HFF-Myc (cell line): ENCODE measurements around the gene STXBP4.

ENCODE experiments used
- DNase-seq: peaks from one replicate; pipeline ENCODE4 v3.0.0-alpha.2; 2011; ENCODE audit warnings: low read depth; ENCODE audit errors: extremely low read depth
- H3K4me3 ChIP-seq: replicated peaks from 2 replicates; pipeline ENCODE4 v1.5.1; 2011; ENCODE audit warnings: low read depth, mild to moderate bottlenecking, control low read depth, low read length
- TF ChIP-seq, protein P1 (sequence below): IDR thresholded peaks from 2 replicates; pipeline ENCODE4 v1.5.1; 2012; ENCODE audit warnings: mild to moderate bottlenecking, low read depth, low read length, control low read depth; ENCODE audit errors: missing control alignments

STXBP4 gene

DNA sequence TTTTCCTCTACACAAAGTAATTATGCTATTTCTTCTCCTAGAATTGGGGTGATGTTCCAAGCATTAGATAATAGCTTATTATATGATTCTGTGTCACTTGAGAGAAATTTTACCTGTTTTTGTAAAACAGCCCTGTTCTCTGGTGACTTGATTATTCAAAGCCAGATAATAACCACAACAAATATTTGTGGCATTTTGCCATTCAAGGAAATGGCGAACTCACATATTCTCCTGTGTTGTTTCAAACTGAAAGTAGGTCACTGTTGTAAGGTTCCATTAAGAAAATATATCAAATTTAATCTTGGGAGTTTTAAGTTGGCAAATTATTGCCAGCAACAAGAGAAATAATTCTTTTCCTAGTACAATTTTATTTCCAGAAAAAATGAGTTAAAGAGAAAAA, 124.8 kb downstream of the STXBP4 start:
- no peak for DNase-seq
- TF ChIP-seq, protein P1, sequence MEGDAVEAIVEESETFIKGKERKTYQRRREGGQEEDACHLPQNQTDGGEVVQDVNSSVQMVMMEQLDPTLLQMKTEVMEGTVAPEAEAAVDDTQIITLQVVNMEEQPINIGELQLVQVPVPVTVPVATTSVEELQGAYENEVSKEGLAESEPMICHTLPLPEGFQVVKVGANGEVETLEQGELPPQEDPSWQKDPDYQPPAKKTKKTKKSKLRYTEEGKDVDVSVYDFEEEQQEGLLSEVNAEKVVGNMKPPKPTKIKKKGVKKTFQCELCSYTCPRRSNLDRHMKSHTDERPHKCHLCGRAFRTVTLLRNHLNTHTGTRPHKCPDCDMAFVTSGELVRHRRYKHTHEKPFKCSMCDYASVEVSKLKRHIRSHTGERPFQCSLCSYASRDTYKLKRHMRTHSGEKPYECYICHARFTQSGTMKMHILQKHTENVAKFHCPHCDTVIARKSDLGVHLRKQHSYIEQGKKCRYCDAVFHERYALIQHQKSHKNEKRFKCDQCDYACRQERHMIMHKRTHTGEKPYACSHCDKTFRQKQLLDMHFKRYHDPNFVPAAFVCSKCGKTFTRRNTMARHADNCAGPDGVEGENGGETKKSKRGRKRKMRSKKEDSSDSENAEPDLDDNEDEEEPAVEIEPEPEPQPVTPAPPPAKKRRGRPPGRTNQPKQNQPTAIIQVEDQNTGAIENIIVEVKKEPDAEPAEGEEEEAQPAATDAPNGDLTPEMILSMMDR, result no peak
- H3K4me3 ChIP-seq, result no peak overlapping the region

DNA sequence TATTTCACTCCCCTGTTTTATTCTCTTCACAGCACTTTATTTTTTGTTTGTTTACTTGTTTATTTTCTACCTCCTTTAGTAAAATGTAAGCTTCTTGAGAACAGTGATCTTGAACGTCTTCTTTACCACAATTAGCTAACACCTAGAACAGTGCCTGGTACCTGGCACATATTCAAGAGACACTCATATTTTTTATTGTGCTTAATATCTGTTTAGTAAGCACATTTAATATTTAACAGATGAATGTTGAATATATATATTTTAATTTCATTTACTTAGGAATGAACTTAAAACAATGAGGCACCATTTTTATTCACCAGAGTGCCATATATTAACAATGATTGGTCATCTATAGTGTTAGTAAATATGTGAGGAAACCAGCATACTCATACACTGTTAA, 130.2 kb downstream of the STXBP4 start:
- no peak overlapping the region for H3K4me3 ChIP-seq
- TF ChIP-seq, protein P1, result no peak
- no peak for DNase-seq

DNA sequence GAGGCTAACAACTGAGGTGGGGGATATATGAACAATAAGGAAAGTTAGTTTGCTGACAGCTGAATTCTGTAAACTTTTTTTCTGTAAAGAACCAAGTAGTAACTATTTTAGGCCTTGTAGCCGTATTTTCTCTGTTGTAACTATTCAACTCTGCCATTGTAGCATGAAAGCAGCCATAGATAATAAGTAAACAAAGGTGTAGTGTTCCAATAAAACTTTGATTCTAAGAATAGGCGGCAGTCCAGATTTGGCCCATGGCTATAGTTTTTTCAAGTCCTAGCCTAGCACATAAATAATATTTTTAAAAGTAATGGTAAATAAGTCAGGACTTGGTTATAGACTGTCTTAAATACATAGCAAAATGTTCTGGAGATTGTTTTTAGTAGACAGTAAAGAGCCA, 142.0 kb downstream of the STXBP4 start:
- TF ChIP-seq, protein P1, result no peak
- no peak for DNase-seq
- H3K4me3 ChIP-seq, result no peak overlapping the region

DNA sequence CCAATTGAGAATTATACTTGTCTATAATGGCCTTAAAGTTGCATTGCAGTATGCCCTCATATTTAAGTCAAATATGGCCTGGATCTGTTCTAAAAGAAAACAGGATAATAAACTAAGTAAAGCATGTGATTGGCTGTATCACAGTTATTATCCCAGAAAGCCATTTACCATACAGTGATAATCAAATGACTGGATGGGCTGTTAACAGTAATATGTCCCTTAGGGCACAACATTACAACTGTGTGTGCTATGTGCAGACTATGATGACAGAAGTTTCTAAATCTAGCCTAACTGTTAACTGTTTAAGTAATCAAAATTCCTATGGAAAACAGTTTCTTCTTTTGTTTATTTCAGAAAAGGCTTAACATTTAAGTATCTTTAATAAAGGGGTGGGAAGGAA, 145.7 kb downstream of the STXBP4 start:
- H3K4me3 ChIP-seq, result no peak overlapping the region
- TF ChIP-seq, protein P1, result no peak
- DNase-seq, result no peak

DNA sequence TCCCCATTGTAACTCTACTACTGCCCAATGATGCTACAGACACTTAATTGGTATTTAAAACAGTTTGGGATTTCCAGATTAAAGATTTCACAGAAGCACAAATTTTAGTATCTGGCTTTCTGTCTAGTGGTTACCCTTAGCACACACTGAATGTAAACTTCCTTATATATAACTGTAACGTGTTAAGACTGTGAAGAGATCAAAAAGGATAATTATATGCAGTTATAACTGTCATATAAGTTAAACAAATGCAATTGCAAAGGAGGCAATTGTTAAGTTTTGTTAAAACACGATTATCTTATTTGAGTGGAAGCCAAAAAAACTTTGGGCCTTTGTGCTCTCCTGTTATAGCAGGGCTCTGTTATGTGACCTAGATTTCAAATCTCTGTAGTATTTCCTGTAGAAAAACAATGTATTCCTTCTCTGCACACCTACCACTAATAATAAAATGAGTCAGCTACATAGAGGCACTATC, 147.9 kb downstream of the STXBP4 start:
- no peak for DNase-seq
- no peak overlapping the region for H3K4me3 ChIP-seq
- TF ChIP-seq, protein P1, result no peak

DNA sequence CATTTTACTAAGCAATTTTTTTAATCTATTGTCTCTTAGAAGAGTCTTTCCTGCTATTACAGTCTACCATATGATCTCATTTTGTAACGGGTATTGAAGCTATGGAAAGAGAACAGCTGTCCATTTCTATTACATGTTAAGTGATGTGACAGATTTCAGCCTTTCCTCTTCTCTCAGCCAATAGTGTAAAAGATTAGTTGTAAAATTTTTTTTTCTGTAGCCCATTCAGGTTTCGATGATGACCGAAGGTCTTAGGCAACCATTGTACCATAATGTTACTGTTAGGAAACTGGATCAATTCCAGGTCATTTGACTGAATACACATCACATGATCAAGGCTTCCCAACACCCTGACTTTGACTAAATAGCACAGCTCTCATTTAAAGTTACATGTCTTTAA, 148.6 kb downstream of the STXBP4 start:
- H3K4me3 ChIP-seq, result no peak overlapping the region
- DNase-seq, result no peak
- TF ChIP-seq, protein P1, result no peak

DNA sequence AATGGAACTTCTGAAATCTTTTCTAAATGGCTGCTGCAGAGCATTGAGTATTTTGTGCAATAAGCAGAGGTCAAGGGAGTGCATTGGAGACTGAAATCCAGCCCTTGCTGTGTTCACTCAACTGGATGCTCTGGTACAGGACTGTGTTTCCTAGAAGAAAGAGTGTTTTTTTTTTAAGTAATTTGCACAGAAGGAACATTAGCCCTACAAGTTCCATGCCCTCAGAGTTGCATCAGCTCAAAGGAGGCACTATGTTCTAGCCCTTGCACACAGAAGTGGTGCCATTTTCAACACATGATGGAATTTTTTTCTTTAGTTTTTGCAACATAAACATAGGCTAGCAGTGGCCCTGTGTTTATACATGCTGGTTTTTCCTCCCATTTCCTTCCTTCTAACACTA, 152.1 kb downstream of the STXBP4 start:
- no peak overlapping the region for H3K4me3 ChIP-seq
- no peak for DNase-seq
- TF ChIP-seq, protein P1, result no peak
